Hippocampal formation (tissue), 2 donors: ENCODE measurements around the gene COPE.

Experiments
- DNase-seq, 2 donors: peaks; one replicate each; lab custom pipeline; 2025; lab: John Stamatoyannopoulos, UW

The COPE gene

DNA sequence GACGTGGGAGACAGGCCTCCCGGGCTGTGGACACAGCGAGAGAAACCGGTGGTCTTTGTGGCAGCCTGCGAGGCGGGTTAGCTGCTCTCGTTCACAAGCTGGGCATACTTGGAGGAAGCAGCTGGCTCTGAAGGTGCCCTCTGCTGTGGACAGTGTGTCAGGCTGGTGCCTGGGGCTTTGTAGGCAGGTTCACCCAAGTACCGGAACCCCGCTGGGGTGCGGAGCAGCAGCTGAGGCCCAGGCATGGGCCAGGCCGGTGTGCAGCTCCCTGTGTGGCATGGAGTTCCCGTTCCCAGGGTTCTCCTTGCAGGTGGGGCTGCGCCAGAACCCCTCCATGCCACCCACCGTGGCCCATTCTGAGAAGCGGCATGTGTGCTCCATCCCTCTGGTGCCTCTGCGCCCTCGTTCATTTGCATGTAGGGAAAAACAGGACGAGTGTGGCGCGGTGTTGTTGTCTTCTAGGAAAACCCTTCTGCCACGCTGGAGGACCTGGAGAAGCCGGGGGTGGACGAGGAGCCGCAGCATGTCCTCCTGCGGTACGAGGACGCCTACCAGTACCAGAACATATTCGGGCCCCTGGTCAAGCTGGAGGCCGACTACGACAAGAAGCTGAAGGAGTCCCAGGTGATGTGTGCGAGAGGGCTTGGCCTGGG, 67.4 kb downstream of the COPE start:
- DNase-seq = no peak

DNA sequence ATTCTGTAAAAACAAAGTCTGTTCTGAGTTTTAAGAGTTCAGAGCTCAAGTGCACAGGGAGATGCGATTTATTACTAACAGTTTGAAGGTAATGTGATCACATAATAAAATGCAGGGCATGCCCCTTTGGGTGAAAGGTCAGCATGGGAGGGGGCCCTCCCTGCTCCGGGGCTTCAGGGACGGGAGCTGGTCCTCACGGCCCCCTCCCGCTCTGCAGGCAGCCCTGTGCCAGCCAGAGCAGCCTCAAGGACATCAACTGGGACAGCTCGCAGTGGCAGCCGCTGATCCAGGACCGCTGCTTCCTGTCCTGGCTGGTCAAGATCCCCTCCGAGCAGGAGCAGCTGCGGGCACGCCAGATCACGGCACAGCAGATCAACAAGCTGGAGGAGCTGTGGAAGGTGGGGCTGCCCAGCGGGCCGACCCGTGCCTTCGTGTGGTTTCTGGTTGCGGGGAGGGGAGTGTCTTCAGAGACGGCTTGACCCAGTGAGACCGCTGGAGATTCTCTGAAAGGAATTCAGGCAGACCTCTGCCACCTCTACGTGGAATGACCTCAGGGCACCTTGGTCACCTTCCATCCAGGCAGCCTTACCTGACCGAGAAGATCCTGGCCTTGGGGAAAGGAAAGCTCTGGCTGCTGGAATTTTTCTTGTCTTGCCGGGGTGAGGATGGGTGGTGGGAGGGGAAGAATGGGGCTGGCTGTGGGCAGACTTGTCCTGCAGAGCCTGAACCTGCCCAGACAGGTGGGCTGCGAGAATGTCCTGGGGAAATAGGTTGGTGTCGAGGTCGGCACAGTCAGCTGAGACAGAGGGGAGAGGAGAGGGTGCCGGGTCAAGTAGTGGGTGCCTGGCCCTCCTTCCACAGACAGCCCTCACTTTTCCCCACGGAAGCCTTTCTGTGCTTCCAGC, 68.5 kb downstream of the COPE start:
- no peak for DNase-seq

DNA sequence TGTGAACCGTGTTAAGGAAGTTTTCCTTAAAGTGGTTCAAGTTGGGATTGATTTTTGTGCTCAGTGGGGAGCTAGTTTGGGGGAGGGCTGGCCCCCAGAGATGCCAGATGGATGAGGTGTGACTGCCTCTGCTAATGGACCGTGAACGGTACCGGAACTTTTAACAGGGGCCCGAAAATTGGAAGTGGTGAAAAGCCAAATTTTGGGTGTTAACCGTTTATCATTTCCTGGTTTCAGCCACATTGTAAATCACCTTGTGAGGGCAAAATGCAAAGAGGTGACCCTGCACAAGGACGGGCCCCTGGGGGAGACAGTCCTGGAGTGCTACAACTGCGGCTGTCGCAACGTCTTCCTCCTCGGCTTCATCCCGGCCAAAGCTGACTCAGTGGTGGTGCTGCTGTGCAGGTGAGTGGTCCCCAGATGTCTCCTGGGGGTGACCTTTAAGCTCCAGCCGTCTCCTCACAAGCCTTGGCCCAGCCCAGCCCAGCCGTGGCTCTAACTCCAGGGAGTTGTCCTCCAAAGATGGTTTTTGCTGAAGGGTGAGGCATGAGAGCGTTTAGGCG, 69.3 kb downstream of the COPE start:
- DNase-seq = no peak
